A549 (cell line): ENCODE data around the gene TNRC18.

ENCODE experiments used
- CHD2 ChIP-seq: fragments of 150-350 bp; IDR thresholded peaks from 2 replicates; pipeline ENCODE4 v1.6.1; 2014; ENCODE audit warnings: low read length; ENCODE audit not compliant: partially characterized antibody
- EP300 ChIP-seq, 2 experiments: fragments of >200 bp; sonication (Bioruptor Twin); formaldehyde crosslinking; IDR thresholded peaks; 2 replicates in 1 of 2; 3 replicates in 1 of 2; pipeline ENCODE4 v1.6.1; 2016 to 2017
- HDAC2 ChIP-seq: fragments of 200-600 bp; sonication (generic); IDR thresholded peaks from 2 replicates; pipeline ENCODE4 v1.6.1; 2016
- KDM5A ChIP-seq: fragments of 200-600 bp; sonication (generic); IDR thresholded peaks from 2 replicates; pipeline ENCODE4 v1.6.1; 2016; ENCODE audit warnings: antibody characterized with exemption, mild to moderate bottlenecking
- MAZ ChIP-seq: fragments of 150-350 bp; IDR thresholded peaks from 2 replicates; pipeline ENCODE4 v1.6.1; 2014; ENCODE audit warnings: antibody characterized with exemption, low read depth, low read length, borderline replicate concordance
- POLR2A ChIP-seq: IDR thresholded peaks from 2 replicates; pipeline ENCODE4 v1.6.1; 2012; ENCODE audit warnings: mild to moderate bottlenecking, low read length
- RAD21 ChIP-seq, 2 experiments: fragments of >200 bp in 1 of 2; sonication (Bioruptor Twin) in 1 of 2; formaldehyde crosslinking in 1 of 2; IDR thresholded peaks in 1 of 2; conservative IDR thresholded peaks in 1 of 2; 2 replicates in 1 of 2; 3 replicates in 1 of 2; pipeline ENCODE4 v1.6.1; 2012 to 2018; ENCODE audit warnings: inconsistent platforms in 1 of 2
- RNF2 ChIP-seq: fragments of 200-600 bp; sonication (generic); IDR thresholded peaks from 2 replicates; pipeline ENCODE4 v1.6.1; 2016; ENCODE audit warnings: low read depth, mild to moderate bottlenecking, antibody characterized with exemption, moderate library complexity, borderline replicate concordance
- SMC3 ChIP-seq: fragments of >200 bp; sonication (Bioruptor Twin); formaldehyde crosslinking; IDR thresholded peaks from 3 replicates; pipeline ENCODE4 v1.6.1; 2018; ENCODE audit warnings: inconsistent platforms
- TF ChIP-seq, protein P1 (sequence below): fragments of 250-450 bp; sonication (Bioruptor Pico); IDR thresholded peaks from 2 replicates; pipeline ENCODE4 v1.5.0; 2021; ENCODE audit warnings: mild to moderate bottlenecking, moderate library complexity, borderline replicate concordance
- TF ChIP-seq, protein P2 (sequence below): IDR thresholded peaks from 2 replicates; pipeline ENCODE4 v1.6.1; 2012
- TF ChIP-seq, protein P3 (sequence below): fragments of >200 bp; sonication (Bioruptor Twin); formaldehyde crosslinking; IDR thresholded peaks from 3 replicates; pipeline ENCODE4 v1.5.1; 2016

DNA sequence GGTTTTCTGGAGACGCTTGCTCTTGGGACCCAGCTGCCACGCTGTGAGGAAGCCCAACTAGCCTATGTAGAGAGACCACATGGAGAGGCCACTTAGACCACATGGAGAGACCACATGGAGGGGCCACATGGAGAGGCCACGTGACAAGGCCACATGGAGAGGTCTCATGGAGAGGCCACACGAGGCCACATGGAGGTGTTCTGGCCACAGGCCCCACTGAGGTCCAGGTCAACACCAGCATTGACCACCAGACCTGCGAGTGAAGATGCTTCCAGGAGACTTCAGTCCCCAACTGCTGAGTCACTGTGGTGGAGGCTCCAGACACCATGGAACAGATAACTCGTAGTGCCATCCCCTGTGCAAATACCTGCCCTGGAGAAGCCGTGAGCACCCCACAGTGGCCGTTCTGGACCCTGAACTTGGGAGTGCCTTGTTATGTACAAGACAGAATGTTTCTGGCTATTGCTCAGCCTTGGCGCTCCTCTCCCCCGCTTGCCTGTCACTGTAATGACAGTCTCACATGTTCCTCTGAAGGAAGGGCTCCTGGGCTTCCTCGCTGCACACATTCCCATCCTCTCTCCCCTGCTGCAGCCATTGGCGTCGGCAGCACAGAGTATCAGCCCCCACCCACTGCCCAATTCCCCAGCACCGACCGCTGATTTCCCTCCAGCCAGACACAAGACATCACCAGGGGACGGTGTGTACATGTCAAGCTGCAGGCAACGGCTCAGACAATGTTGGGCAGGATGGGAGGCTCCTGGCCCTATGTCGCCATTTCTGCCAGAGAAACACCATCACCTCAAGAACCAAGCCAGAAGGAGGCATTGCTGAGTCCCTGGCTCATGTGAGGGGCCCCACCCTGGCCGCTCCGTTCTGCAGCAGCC lies 49.0 kb upstream of the TNRC18 start:
- TF ChIP-seq KDM5A: no peak
- TF ChIP-seq RNF2: no peak
- TF ChIP-seq HDAC2: no peak
- no peak for TF ChIP-seq CHD2
- TF ChIP-seq, protein P1, sequence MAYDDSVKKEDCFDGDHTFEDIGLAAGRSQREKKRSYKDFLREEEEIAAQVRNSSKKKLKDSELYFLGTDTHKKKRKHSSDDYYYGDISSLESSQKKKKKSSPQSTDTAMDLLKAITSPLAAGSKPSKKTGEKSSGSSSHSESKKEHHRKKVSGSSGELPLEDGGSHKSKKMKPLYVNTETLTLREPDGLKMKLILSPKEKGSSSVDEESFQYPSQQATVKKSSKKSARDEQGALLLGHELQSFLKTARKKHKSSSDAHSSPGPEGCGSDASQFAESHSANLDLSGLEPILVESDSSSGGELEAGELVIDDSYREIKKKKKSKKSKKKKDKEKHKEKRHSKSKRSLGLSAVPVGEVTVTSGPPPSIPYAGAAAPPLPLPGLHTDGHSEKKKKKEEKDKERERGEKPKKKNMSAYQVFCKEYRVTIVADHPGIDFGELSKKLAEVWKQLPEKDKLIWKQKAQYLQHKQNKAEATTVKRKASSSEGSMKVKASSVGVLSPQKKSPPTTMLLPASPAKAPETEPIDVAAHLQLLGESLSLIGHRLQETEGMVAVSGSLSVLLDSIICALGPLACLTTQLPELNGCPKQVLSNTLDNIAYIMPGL (CRISPR knock-in tag): no peak
- TF ChIP-seq POLR2A: no peak
- no peak for TF ChIP-seq EP300 (IDR thresholded peaks at IDR 0.05)
- TF ChIP-seq, protein P2, sequence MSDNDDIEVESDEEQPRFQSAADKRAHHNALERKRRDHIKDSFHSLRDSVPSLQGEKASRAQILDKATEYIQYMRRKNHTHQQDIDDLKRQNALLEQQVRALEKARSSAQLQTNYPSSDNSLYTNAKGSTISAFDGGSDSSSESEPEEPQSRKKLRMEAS: 0 out of 2 replicates have a peak, but pooled peaks have one; percentile 30
- TF ChIP-seq, protein P3, sequence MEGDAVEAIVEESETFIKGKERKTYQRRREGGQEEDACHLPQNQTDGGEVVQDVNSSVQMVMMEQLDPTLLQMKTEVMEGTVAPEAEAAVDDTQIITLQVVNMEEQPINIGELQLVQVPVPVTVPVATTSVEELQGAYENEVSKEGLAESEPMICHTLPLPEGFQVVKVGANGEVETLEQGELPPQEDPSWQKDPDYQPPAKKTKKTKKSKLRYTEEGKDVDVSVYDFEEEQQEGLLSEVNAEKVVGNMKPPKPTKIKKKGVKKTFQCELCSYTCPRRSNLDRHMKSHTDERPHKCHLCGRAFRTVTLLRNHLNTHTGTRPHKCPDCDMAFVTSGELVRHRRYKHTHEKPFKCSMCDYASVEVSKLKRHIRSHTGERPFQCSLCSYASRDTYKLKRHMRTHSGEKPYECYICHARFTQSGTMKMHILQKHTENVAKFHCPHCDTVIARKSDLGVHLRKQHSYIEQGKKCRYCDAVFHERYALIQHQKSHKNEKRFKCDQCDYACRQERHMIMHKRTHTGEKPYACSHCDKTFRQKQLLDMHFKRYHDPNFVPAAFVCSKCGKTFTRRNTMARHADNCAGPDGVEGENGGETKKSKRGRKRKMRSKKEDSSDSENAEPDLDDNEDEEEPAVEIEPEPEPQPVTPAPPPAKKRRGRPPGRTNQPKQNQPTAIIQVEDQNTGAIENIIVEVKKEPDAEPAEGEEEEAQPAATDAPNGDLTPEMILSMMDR: no peak
- no peak for TF ChIP-seq RAD21 (conservative IDR thresholded peaks at IDR 0.05 in 1 of 2, IDR thresholded peaks at IDR 0.05 in 1 of 2)
- TF ChIP-seq MAZ: no peak
- no peak for TF ChIP-seq SMC3
